Progenitor cell of endocrine pancreas (in vitro differentiated cells): ENCODE results near the gene ENDOG. TPM values are rescaled to one million over a fixed set of nuclear protein-coding genes. Genes with fewer than 3 reads are reported as not detected.

Experiments
- total RNA-seq: library from RNA; stranded (reverse); gene quantifications from 2 replicates; pipeline ENCODE4 v1.2.1, GENCODE V29; 2021

Gene ENDOG
- total RNA-seq, 1 donor from 2014 or later = 14.7 TPM

Other genes starting within 250 kb of the ENDOG start
- gene DYNC2I2, start 161.7 kb upstream of the ENDOG start, total RNA-seq = 83.4 and 85.4 TPM in 2 replicates
- 563 and 571 TPM in 2 replicates for gene SET, start 129.3 kb upstream of the ENDOG start, total RNA-seq
- 20.0 and 20.2 TPM in 2 replicates for gene PKN3, start 116.0 kb upstream of the ENDOG start, total RNA-seq
- 33.7 TPM in 2 replicates for gene ZDHHC12, start 94.4 kb upstream of the ENDOG start, total RNA-seq
- gene ZER1, start 46.6 kb upstream of the ENDOG start, total RNA-seq = 38.4 and 42.2 TPM in 2 replicates
- gene TBC1D13, start 31.2 kb upstream of the ENDOG start, total RNA-seq = 36.1 and 36.2 TPM in 2 replicates
- gene SPOUT1, start 11.3 kb downstream of the ENDOG start, total RNA-seq = 47.5 and 57.9 TPM in 2 replicates
- 11.5 and 11.7 TPM in 2 replicates for gene KYAT1, start 63.5 kb downstream of the ENDOG start, total RNA-seq
- 38.2 and 38.8 TPM in 2 replicates for gene LRRC8A, start 63.6 kb downstream of the ENDOG start, total RNA-seq
- 19.9 and 21.3 TPM in 2 replicates for gene PHYHD1, start 102.5 kb downstream of the ENDOG start, total RNA-seq
- gene DOLK, start 129.1 kb downstream of the ENDOG start, total RNA-seq = 15.5 and 16.3 TPM in 2 replicates
- 68.3 and 74.8 TPM in 2 replicates for gene NUP188, start 129.2 kb downstream of the ENDOG start, total RNA-seq
- 182 and 183 TPM in 2 replicates for gene SH3GLB2, start 209.8 kb downstream of the ENDOG start, total RNA-seq
- gene MIGA2, start 218.1 kb downstream of the ENDOG start, total RNA-seq = 42.6 and 45.4 TPM in 2 replicates